Keratinocyte (primary cell): ENCODE data around the gene IL32. TPM values are rescaled to one million over a fixed set of nuclear protein-coding genes. Genes with fewer than 3 reads are reported as not detected.

ENCODE experiments used
- DNase-seq: peaks from one replicate; pipeline ENCODE4 v3.0.0-alpha.2; 2011; ENCODE audit warnings: low read depth, missing footprints, low spot score
- FAIRE-seq: peaks from 2 replicates; lab custom pipeline; 2011; peaks lifted over from hg19 to GRCh38; lab: Jason Lieb, UNC
- H2AFZ ChIP-seq: 2 replicates; pipeline ENCODE4 v1.6.0; 2012; ENCODE audit warnings: low read length, control low read depth, inconsistent platforms; ENCODE audit not compliant: control insufficient read depth
- H3K27ac ChIP-seq: 2 replicates; pipeline ENCODE4 v1.5.1; 2011; ENCODE audit warnings: low read length; ENCODE audit not compliant: control insufficient read depth, insufficient read depth
- H3K27me3 ChIP-seq: 3 replicates; pipeline ENCODE4 v1.6.0; 2011; ENCODE audit warnings: low read length; ENCODE audit not compliant: control insufficient read depth, insufficient read depth; ENCODE audit errors: extremely low read depth
- H3K36me3 ChIP-seq, 2 experiments: 2 replicates in 1 of 2; 3 replicates in 1 of 2; pipeline ENCODE4 v1.5.1; 2011; ENCODE audit warnings: low read length in 2 of 2, mild to moderate bottlenecking in 1 of 2; ENCODE audit not compliant: control insufficient read depth in 2 of 2, insufficient read depth in 2 of 2; ENCODE audit errors: extremely low read depth in 1 of 2
- H3K4me1 ChIP-seq: 3 replicates; pipeline ENCODE4 v1.5.1; 2011; ENCODE audit warnings: low read length; ENCODE audit not compliant: control insufficient read depth, insufficient read depth; ENCODE audit errors: extremely low read depth
- H3K4me2 ChIP-seq: 3 replicates; pipeline ENCODE4 v1.6.0; 2011; ENCODE audit warnings: low read depth, low read length; ENCODE audit not compliant: control insufficient read depth, insufficient read depth; ENCODE audit errors: extremely low read depth
- H3K4me3 ChIP-seq, 3 experiments: fragments of 200-600 bp in 1 of 3; sonication (generic) in 1 of 3; 2 replicates in 2 of 3; 3 replicates in 1 of 3; pipeline ENCODE4 v1.5.1; 2011 to 2016; ENCODE audit warnings: low read length in 3 of 3, mild to moderate bottlenecking in 3 of 3, control low read depth in 2 of 3, inconsistent platforms in 1 of 3, low read depth in 1 of 3, mixed read lengths in 1 of 3, mixed run types in 1 of 3, moderate library complexity in 1 of 3; ENCODE audit not compliant: control insufficient read depth in 2 of 3, insufficient read depth in 2 of 3; ENCODE audit errors: extremely low read depth in 1 of 3
- H3K79me2 ChIP-seq: 2 replicates; pipeline ENCODE4 v1.6.0; 2012; ENCODE audit warnings: low read length; ENCODE audit not compliant: control insufficient read depth, insufficient read depth
- H3K9ac ChIP-seq: 3 replicates; pipeline ENCODE4 v1.6.0; 2011; ENCODE audit warnings: low read length; ENCODE audit not compliant: control insufficient read depth, insufficient read depth; ENCODE audit errors: extremely low read depth
- H3K9me1 ChIP-seq: 3 replicates; pipeline ENCODE4 v1.6.0; 2011; ENCODE audit warnings: low read length; ENCODE audit not compliant: control insufficient read depth, insufficient read depth; ENCODE audit errors: extremely low read depth
- H3K9me3 ChIP-seq: 2 replicates; pipeline ENCODE4 v1.5.1; 2012; ENCODE audit warnings: low read depth, low read length; ENCODE audit not compliant: control insufficient read depth
- H4K20me1 ChIP-seq: 3 replicates; pipeline ENCODE4 v1.6.0; 2011; ENCODE audit warnings: low read length; ENCODE audit not compliant: control insufficient read depth, insufficient read depth; ENCODE audit errors: extremely low read depth
- CTCF ChIP-seq, 3 experiments: IDR thresholded peaks in 1 of 3; conservative IDR thresholded peaks in 1 of 3; optimal IDR thresholded peaks in 1 of 3; 2 replicates in 2 of 3; 3 replicates in 1 of 3; pipeline versions ENCODE3 to v1.5.1; 2011; ENCODE audit warnings: low read length in 3 of 3, mild to moderate bottlenecking in 3 of 3, moderate library complexity in 2 of 3, control low read depth in 1 of 3, inconsistent platforms in 1 of 3; ENCODE audit not compliant: insufficient read depth in 2 of 3; ENCODE audit errors: extremely low read depth in 1 of 3
- EZH2 ChIP-seq: IDR thresholded peaks from one replicate; pipeline ENCODE4 v1.6.1; 2012; ENCODE audit warnings: inconsistent platforms, mild to moderate bottlenecking, low read length, moderate library complexity
- dilution Hi-C: fragments of 300-500 bp; cut with MboI; formaldehyde crosslinking; loops from one replicate; pipeline ENCODE4 v1.7.0; 2020; ENCODE audit warnings: low sequenced_read_pairs; ENCODE audit not compliant: extremely low pct_ligation_motif_present
- polyA plus RNA-seq, 5 experiments: library from polyadenylated mRNA; depleted of rRNA in 3 of 5; stranded (reverse) in 3 of 5; stranded (forward) in 1 of 5; unstranded in 1 of 5; fragments of >200 nt; gene quantifications; 1 replicate in 1 of 5; 2 replicates in 3 of 5; 3 replicates in 1 of 5; pipeline versions ENCODE4 v1.2.1 to v1.2.3, GENCODE V29; 2011 to 2012; ENCODE audit warnings: missing spikeins in 2 of 5, low read depth in 1 of 5, low replicate concordance in 1 of 5

IL32 gene
- polyA plus RNA-seq, 1 donor (not counting 4 experiments of a cell fraction or from before 2014, with no cell fraction given): 0.28 TPM

GRCh38 chr16:3045758-3046640 is 19.4 kb upstream of the IL32 start, which contains the start of gene MMP25:
Gene MMP25, plus strand, starts transcription at chr16:3046561. Its CDS starts 357 bp downstream, at chr16:3046918.
- DNase-seq (no peak), FAIRE-seq (no peak)
- Histone ChIP-seq H3K4me2 (peak within 1 kb of the TSS; percentile 84), H3K4me3 (peak within 1 kb of the TSS; percentile 43 to 67 (median 57)), H3K79me2 (no peaks in the 10 kb centered on the region), H3K4me1 (no peaks in the 10 kb centered on the region), H3K27me3 (peaks cover 46% of the 10 kb centered on the region), H3K9me3 (no peaks in the 10 kb centered on the region), H3K9me1 (no peaks in the 10 kb centered on the region), H2AFZ (peak within 1 kb of the TSS; percentile 33), H3K36me3 (no peaks in the 10 kb centered on the region), H3K9ac (peak within 1 kb of the TSS; percentile 44), H3K27ac (no peak within 1 kb of the TSS), H4K20me1 (no peaks in the 10 kb centered on the region)
- TF ChIP-seq EZH2 (peak; percentile 85), CTCF (optimal IDR thresholded peaks at IDR 0.05 in 1 of 3, IDR thresholded peaks at IDR 0.05 in 1 of 3, conservative IDR thresholded peaks at IDR 0.05 in 1 of 3; ENCODE audit: extremely low read depth in 1 of 3, insufficient read depth in 2 of 3, low read length in 3 of 3) (no peak)
- dilution Hi-C loops: no loop called here

GRCh38 chr16:3046641-3047386 is 18.6 kb upstream of the IL32 start:
- Histone ChIP-seq H4K20me1 (no peaks in the 10 kb centered on the region), H3K4me1 (no peaks in the 10 kb centered on the region), H3K27ac (no peak overlapping the region), H3K36me3 (no peaks in the 10 kb centered on the region), H3K27me3 (peaks cover 46% of the 10 kb centered on the region), H3K9ac (no peak overlapping the region), H3K9me1 (no peaks in the 10 kb centered on the region), H3K9me3 (no peaks in the 10 kb centered on the region), H3K79me2 (no peaks in the 10 kb centered on the region), H2AFZ (no peak overlapping the region), H3K4me2 (peak overlapping the region; percentile 84), H3K4me3 (peak overlapping the region; percentile 43 to 67 (median 57))
- no peak for DNase-seq
- dilution Hi-C loops: no loop called here
- FAIRE-seq: no peak
- no peak for TF ChIP-seq CTCF (optimal IDR thresholded peaks at IDR 0.05 in 1 of 3, IDR thresholded peaks at IDR 0.05 in 1 of 3, conservative IDR thresholded peaks at IDR 0.05 in 1 of 3; ENCODE audit: extremely low read depth in 1 of 3, insufficient read depth in 2 of 3, low read length in 3 of 3)
- peak; percentile 88 for TF ChIP-seq EZH2
